Activated T-helper 1 cell treated with anti-CD3 and anti-CD28 coated beads, Interleukin-2, amount 50 U/mL, for 16 hours (primary cell): ENCODE data around the gene FN3K.
"Not testable (repeated sequence)": the region's sequence is repeated elsewhere in the genome, so short reads cannot be mapped to it uniquely, and the experiment has no call there.

Source experiments
- DNase-seq, 2 donors: peaks; one replicate each; pipeline ENCODE4 v3.0.0-alpha.2; 2020; ENCODE audit warnings: low read depth in 1 of 2, low spot score in 1 of 2

FN3K gene

GRCh38 chr17:82736511-82737185, 1.2 kb downstream of the FN3K start:
- no peak for DNase-seq

- DNase-seq = no peak
These were observed 2.8 kb downstream of the FN3K start for GRCh38 chr17:82737967-82738877.

GRCh38 chr17:82740906-82741759, 5.7 kb downstream of the FN3K start:
- DNase-seq = no peak

GRCh38 chr17:82743344-82744219, 8.2 kb downstream of the FN3K start:
- DNase-seq = no peak

GRCh38 chr17:82744736-82745135, 9.3 kb downstream of the FN3K start:
- DNase-seq = not testable (repeated sequence)

GRCh38 chr17:82745524-82745923, 10.1 kb downstream of the FN3K start:
- no peak for DNase-seq

- DNase-seq = no peak
These were observed 13.3 kb downstream of the FN3K start for GRCh38 chr17:82748756-82749155.

GRCh38 chr17:82750241-82750908, 15.0 kb downstream of the FN3K start:
- no peak for DNase-seq

GRCh38 chr17:82751171-82751570, 15.8 kb downstream of the FN3K start:
- DNase-seq = no peak

GRCh38 chr17:82751571-82752370, 16.4 kb downstream of the FN3K start, which contains the start of gene TBCD:
Gene TBCD, plus strand, starts transcription at chr17:82752065. Its CDS starts 129 bp downstream, at chr17:82752194.
- DNase-seq = peak; percentile 83 to 87

GRCh38 chr17:82752371-82753200, 17.2 kb downstream of the FN3K start:
- DNase-seq = no peak

GRCh38 chr17:82753201-82753464, 17.7 kb downstream of the FN3K start:
- DNase-seq = no peak

- no peak for DNase-seq
These were observed 19.1 kb downstream of the FN3K start for GRCh38 chr17:82754297-82755208.

GRCh38 chr17:82756166-82756565, 20.8 kb downstream of the FN3K start:
- no peak for DNase-seq

GRCh38 chr17:82765371-82765770, 30.0 kb downstream of the FN3K start:
- no peak for DNase-seq

GRCh38 chr17:82767041-82767754, 31.8 kb downstream of the FN3K start:
- no peak for DNase-seq

GRCh38 chr17:82769041-82769440, 33.6 kb downstream of the FN3K start:
- no peak for DNase-seq
